H1 (cell line): ENCODE measurements around the gene ZNF407.

Experiments
- EGR1 ChIP-seq: IDR thresholded peaks from 2 replicates; pipeline ENCODE4 v1.6.1; 2011; ENCODE audit warnings: low read depth, low read length, borderline replicate concordance
- EP300 ChIP-seq, 2 experiments: IDR thresholded peaks; 1 replicate in 1 of 2; 2 replicates in 1 of 2; pipeline ENCODE4 v1.6.1; 2011 to 2012; ENCODE audit warnings: low read depth in 2 of 2, low read length in 2 of 2, mild to moderate bottlenecking in 2 of 2, borderline replicate concordance in 1 of 2, inconsistent platforms in 1 of 2, moderate library complexity in 1 of 2
- EZH2 ChIP-seq: fragments of 200-600 bp; sonication (generic); IDR thresholded peaks from 2 replicates; pipeline ENCODE4 v1.7.1; 2012; ENCODE audit warnings: low read depth, mild to moderate bottlenecking, moderate library complexity, low read length, inconsistent platforms; ENCODE audit not compliant: severe bottlenecking
- GABPA ChIP-seq: IDR thresholded peaks from 2 replicates; pipeline ENCODE4 v1.6.1; 2011; ENCODE audit warnings: mild to moderate bottlenecking, low read length, moderate library complexity, borderline replicate concordance; ENCODE audit not compliant: insufficient read depth
- HDAC6 ChIP-seq: IDR thresholded peaks from one replicate; pipeline ENCODE4 v1.7.1; 2012; ENCODE audit warnings: low read depth, mild to moderate bottlenecking, inconsistent platforms, low read length, moderate library complexity
- POLR2A ChIP-seq, 2 experiments: IDR thresholded peaks; 1 replicate in 1 of 2; 2 replicates in 1 of 2; pipeline ENCODE4 v1.6.1; 2011; ENCODE audit warnings: low read depth in 2 of 2, low read length in 2 of 2, mild to moderate bottlenecking in 2 of 2; ENCODE audit errors: control extremely low read depth in 1 of 2
- SIX5 ChIP-seq: IDR thresholded peaks from 2 replicates; pipeline ENCODE4 v1.6.1; 2011; ENCODE audit warnings: mild to moderate bottlenecking, low read depth, low read length
- TAF7 ChIP-seq: optimal IDR thresholded peaks from 2 replicates; pipeline ENCODE3; 2011; ENCODE audit warnings: low read depth, mild to moderate bottlenecking, inconsistent platforms, low read length, moderate library complexity, borderline replicate concordance
- YY1 ChIP-seq: IDR thresholded peaks from 2 replicates; pipeline ENCODE4 v1.6.1; 2011; ENCODE audit warnings: low read depth, mild to moderate bottlenecking, low read length
- TF ChIP-seq, protein P1 (sequence below), 3 experiments: IDR thresholded peaks; 1 replicate in 2 of 3; 2 replicates in 1 of 3; pipeline versions ENCODE4 v1.5.1 to v1.6.1; 2011; ENCODE audit warnings: low read length in 3 of 3, mild to moderate bottlenecking in 3 of 3, inconsistent platforms in 2 of 3, low read depth in 1 of 3, moderate library complexity in 1 of 3; ENCODE audit not compliant: insufficient read depth in 1 of 3; ENCODE audit errors: control extremely low read depth in 1 of 3
- TF ChIP-seq, protein P2 (sequence below): IDR thresholded peaks from 2 replicates; pipeline ENCODE4 v1.6.1; 2011; ENCODE audit warnings: low read length, improper control_type of control experiment
- TF ChIP-seq, protein P3 (sequence below): IDR thresholded peaks from 2 replicates; pipeline ENCODE4 v1.6.1; 2012; ENCODE audit warnings: low read length, inconsistent platforms

GRCh38 chr18:74683573-74683972, 85.9 kb downstream of the ZNF407 start:
- TF ChIP-seq, protein P1, sequence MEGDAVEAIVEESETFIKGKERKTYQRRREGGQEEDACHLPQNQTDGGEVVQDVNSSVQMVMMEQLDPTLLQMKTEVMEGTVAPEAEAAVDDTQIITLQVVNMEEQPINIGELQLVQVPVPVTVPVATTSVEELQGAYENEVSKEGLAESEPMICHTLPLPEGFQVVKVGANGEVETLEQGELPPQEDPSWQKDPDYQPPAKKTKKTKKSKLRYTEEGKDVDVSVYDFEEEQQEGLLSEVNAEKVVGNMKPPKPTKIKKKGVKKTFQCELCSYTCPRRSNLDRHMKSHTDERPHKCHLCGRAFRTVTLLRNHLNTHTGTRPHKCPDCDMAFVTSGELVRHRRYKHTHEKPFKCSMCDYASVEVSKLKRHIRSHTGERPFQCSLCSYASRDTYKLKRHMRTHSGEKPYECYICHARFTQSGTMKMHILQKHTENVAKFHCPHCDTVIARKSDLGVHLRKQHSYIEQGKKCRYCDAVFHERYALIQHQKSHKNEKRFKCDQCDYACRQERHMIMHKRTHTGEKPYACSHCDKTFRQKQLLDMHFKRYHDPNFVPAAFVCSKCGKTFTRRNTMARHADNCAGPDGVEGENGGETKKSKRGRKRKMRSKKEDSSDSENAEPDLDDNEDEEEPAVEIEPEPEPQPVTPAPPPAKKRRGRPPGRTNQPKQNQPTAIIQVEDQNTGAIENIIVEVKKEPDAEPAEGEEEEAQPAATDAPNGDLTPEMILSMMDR (IDR thresholded peaks at IDR 0.05; ENCODE audit: control extremely low read depth in 1 of 3, insufficient read depth in 1 of 3, low read depth in 1 of 3, low read length in 3 of 3), result no peak
- no peak for TF ChIP-seq HDAC6
- no peak for TF ChIP-seq EP300 (IDR thresholded peaks at IDR 0.05; ENCODE audit: borderline replicate concordance in 1 of 2, low read depth in 2 of 2, low read length in 2 of 2)
- TF ChIP-seq EGR1, result no peak
- no peak for TF ChIP-seq TAF7
- TF ChIP-seq, protein P2, sequence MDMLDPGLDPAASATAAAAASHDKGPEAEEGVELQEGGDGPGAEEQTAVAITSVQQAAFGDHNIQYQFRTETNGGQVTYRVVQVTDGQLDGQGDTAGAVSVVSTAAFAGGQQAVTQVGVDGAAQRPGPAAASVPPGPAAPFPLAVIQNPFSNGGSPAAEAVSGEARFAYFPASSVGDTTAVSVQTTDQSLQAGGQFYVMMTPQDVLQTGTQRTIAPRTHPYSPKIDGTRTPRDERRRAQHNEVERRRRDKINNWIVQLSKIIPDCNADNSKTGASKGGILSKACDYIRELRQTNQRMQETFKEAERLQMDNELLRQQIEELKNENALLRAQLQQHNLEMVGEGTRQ, result no peak
- no peak for TF ChIP-seq SIX5
- TF ChIP-seq GABPA, result no peak
- no peak for TF ChIP-seq POLR2A (IDR thresholded peaks at IDR 0.05; ENCODE audit: control extremely low read depth in 1 of 2, low read depth in 2 of 2, low read length in 2 of 2)
- TF ChIP-seq EZH2, result no peak
- TF ChIP-seq, protein P3, sequence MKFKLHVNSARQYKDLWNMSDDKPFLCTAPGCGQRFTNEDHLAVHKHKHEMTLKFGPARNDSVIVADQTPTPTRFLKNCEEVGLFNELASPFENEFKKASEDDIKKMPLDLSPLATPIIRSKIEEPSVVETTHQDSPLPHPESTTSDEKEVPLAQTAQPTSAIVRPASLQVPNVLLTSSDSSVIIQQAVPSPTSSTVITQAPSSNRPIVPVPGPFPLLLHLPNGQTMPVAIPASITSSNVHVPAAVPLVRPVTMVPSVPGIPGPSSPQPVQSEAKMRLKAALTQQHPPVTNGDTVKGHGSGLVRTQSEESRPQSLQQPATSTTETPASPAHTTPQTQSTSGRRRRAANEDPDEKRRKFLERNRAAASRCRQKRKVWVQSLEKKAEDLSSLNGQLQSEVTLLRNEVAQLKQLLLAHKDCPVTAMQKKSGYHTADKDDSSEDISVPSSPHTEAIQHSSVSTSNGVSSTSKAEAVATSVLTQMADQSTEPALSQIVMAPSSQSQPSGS, result no peak
- TF ChIP-seq YY1, result no peak
